Transverse colon (tissue), 4 donors: ENCODE data around the gene ZCWPW1. TPM values are rescaled to one million over a fixed set of nuclear protein-coding genes. Genes with fewer than 3 reads are reported as not detected.
A peak's percentile ranks its signal among the peaks of the same experiment; 100 is the strongest.

Experiments
- DNase-seq: peaks from one replicate; pipeline ENCODE4 v3.0.0-alpha.2; 2019
- H3K27ac ChIP-seq, 4 donors: fragments of 200-600 bp; sonication (generic); 2 replicates each; pipeline ENCODE4 v1.5.1; 2016 to 2018; ENCODE audit warnings: inconsistent platforms in 4 of 4
- H3K27me3 ChIP-seq: fragments of 200-600 bp; sonication (generic); 2 replicates; pipeline ENCODE4 v1.5.1; 2017; ENCODE audit warnings: inconsistent platforms
- H3K36me3 ChIP-seq, 4 donors: fragments of 200-600 bp; sonication (generic); 2 replicates each; pipeline ENCODE4 v1.5.1; 2017 to 2019; ENCODE audit warnings: inconsistent platforms in 4 of 4
- H3K4me1 ChIP-seq, 4 donors: fragments of 200-600 bp; sonication (generic); 2 replicates each; pipeline ENCODE4 v1.5.1; 2017 to 2020; ENCODE audit warnings: inconsistent platforms in 4 of 4
- H3K4me3 ChIP-seq, 4 donors: fragments of 200-600 bp; sonication (generic); 1 replicate in 1 of 4; 2 replicates in 3 of 4; pipeline versions ENCODE4 v1.5.1 to v1.6.1; 2017 to 2019; ENCODE audit warnings: inconsistent platforms in 4 of 4
- H3K9me3 ChIP-seq, 2 donors: fragments of 200-600 bp; sonication (generic); 2 replicates each; pipeline ENCODE4 v1.5.1; 2017 to 2019; ENCODE audit warnings: inconsistent platforms in 2 of 2
- EP300 ChIP-seq: sonication (generic); formaldehyde crosslinking; IDR thresholded peaks from one replicate; pipeline ENCODE4 v1.6.1; 2017; ENCODE audit warnings: antibody characterized with exemption, low read depth
- POLR2A ChIP-seq: fragments of 450-650 bp; IDR thresholded peaks from one replicate; pipeline ENCODE4 v1.6.1; 2016; ENCODE audit warnings: antibody characterized with exemption, mild to moderate bottlenecking, moderate library complexity
- POLR2AphosphoS5 ChIP-seq, 3 donors: sonication (generic); formaldehyde crosslinking; IDR thresholded peaks; one replicate each; pipeline ENCODE4 v1.6.1; 2016; ENCODE audit warnings: antibody characterized with exemption in 3 of 3
- WGBS, 2 donors: methylation state at CpG; one replicate each; pipeline ENCODE4 v1.1.5; 2018; ENCODE audit warnings: low coverage in 1 of 2; 5-methylcytosine and 5-hydroxymethylcytosine counted together
- in situ Hi-C, 4 donors: fragments of 200-750 bp; cut with MboI; loops; one replicate each; pipeline versions ENCODE4 v1.15.0 to v1.15.1; 2017; ENCODE audit warnings: low sequenced_read_pairs in 3 of 4, low pct_ligation_motif_present in 1 of 4, low pct_unique_long_range_greater_than_20kb in 1 of 4
- intact Hi-C: fragments of 100-400 bp; cut with DNase I; formaldehyde crosslinking; loops from one replicate; pipeline ENCODE4 v1.15.1; 2023; ENCODE audit warnings: low total_unique reads
- total RNA-seq, 4 donors: library from RNA; depleted of rRNA; stranded (reverse); fragments of >200 nt; gene quantifications; one replicate each; pipeline ENCODE4 v1.1.0, GENCODE V29; 2016
- TF ChIP-seq, protein P1 (sequence below), 5 experiments: fragments of 200-600 bp in 3 of 5; fragments of 450-650 bp in 2 of 5; sonication (generic) in 3 of 5; IDR thresholded peaks; 1 replicate in 2 of 5; 2 replicates in 3 of 5; pipeline ENCODE4 v1.5.1; 2016 to 2017; ENCODE audit warnings: antibody characterized with exemption in 5 of 5, inconsistent platforms in 3 of 5, mild to moderate bottlenecking in 2 of 5, moderate library complexity in 1 of 5

Gene ZCWPW1
- total RNA-seq, 4 donors from 2014 or later = 0.68 to 2.4 (median 0.80) TPM; not detected in 1

- Histone ChIP-seq H3K36me3 (no peaks in the 10 kb centered on the region), H3K27ac (peak overlapping the region in 3 of 4 donors; percentile 21 to 43 (median 29)), H3K4me3 (no peak overlapping the region), H3K4me1 (peaks cover 0 to 5% (median 0%) of the 10 kb centered on the region in 4 donors), H3K27me3 (no peaks in the 10 kb centered on the region), H3K9me3 (no peaks in the 10 kb centered on the region)
- no peak for DNase-seq
- TF ChIP-seq, protein P1, sequence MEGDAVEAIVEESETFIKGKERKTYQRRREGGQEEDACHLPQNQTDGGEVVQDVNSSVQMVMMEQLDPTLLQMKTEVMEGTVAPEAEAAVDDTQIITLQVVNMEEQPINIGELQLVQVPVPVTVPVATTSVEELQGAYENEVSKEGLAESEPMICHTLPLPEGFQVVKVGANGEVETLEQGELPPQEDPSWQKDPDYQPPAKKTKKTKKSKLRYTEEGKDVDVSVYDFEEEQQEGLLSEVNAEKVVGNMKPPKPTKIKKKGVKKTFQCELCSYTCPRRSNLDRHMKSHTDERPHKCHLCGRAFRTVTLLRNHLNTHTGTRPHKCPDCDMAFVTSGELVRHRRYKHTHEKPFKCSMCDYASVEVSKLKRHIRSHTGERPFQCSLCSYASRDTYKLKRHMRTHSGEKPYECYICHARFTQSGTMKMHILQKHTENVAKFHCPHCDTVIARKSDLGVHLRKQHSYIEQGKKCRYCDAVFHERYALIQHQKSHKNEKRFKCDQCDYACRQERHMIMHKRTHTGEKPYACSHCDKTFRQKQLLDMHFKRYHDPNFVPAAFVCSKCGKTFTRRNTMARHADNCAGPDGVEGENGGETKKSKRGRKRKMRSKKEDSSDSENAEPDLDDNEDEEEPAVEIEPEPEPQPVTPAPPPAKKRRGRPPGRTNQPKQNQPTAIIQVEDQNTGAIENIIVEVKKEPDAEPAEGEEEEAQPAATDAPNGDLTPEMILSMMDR (IDR thresholded peaks at IDR 0.05) = no peak
- TF ChIP-seq POLR2AphosphoS5 (IDR thresholded peaks at IDR 0.05) = no peak
- TF ChIP-seq POLR2A = no peak
- no peak for TF ChIP-seq EP300
- 57% methylated on average over 6 of the region's 6 CpGs; no CpG with 5 or more reads in 1 of the 2 donors for WGBS, 2 donors
- intact Hi-C loops = no loop called here
- in situ Hi-C loops = no loop called here
Observed at GRCh38 chr7:100372694-100373093, 55.8 kb downstream of the ZCWPW1 start.

DNA sequence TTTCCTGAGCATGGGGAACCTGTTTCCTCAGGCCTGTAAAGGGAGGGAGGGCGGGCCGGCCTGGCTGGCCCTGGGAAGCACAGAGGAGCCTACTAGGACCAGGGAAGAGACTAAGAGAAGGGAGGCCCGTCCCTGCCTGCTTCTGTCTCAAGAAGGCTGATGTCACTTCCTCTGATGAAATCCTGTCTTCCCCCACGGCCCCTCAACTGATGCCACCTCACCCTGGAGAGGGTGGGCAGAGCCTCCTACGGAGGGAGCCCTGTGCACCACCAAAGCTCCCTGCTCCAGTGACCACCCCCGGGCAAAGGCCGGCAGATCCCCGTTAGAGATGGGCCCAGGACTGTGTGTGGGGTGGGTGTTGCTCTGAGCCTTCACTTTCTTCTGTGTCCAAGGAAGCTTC, 56.2 kb downstream of the ZCWPW1 start:
- Histone ChIP-seq H3K4me1 (peaks cover 0 to 5% (median 0%) of the 10 kb centered on the region in 4 donors), H3K27me3 (no peaks in the 10 kb centered on the region), H3K4me3 (no peak overlapping the region), H3K27ac (peak overlapping the region in 2 of 4 donors; percentile 29 to 43), H3K36me3 (no peaks in the 10 kb centered on the region), H3K9me3 (no peaks in the 10 kb centered on the region)
- 53% methylated on average over 8 of the region's 8 CpGs; no CpG with 5 or more reads in 1 of the 2 donors for WGBS, 2 donors
- TF ChIP-seq, protein P1 (IDR thresholded peaks at IDR 0.05) = no peak
- TF ChIP-seq EP300 (no peak), POLR2AphosphoS5 (IDR thresholded peaks at IDR 0.05) (no peak)
- DNase-seq = no peak
- intact Hi-C loops (no loop called here), in situ Hi-C loops (no loop called here)

DNA sequence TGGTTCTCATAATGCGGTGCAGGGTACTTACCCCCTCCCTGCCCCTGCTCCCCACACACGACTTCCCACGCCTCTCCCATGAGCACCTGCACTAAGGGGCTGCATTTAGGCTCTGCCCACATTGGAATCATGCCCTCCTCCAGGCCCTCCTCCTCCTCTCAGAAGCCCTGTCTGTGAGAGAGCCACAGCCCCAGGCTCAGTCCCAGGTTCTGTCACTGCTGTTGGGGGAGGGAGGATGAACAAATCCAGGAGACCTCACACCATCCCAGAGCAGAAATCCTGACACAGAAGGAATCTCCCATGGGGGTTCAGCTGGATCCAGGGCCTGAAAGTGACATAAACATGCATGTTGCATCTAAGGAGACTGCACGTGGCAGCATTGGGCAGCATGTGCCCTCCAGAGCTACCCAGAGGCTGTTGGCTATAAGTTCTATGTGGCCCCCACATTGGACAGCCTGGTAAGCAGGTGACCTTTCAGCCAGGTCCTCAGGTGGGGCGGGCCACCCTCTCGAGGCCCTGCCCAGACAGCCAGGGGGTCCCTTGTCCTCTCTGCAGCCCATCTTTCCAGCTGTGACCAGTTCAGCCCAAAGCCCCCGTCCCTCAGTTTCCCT, 56.8 kb downstream of the ZCWPW1 start:
- 78 to 80% methylated on average over 1 to 6 of the region's 7 CpGs for WGBS, 2 donors

GRCh38 chr7:100370746-100371145, 57.8 kb downstream of the ZCWPW1 start:
- in situ Hi-C loops = no loop called here
- Histone ChIP-seq H3K36me3 (no peaks in the 10 kb centered on the region), H3K4me1 (peaks cover 0 to 9% (median 0%) of the 10 kb centered on the region in 4 donors), H3K27ac (no peak overlapping the region), H3K4me3 (no peak overlapping the region), H3K9me3 (no peaks in the 10 kb centered on the region), H3K27me3 (no peaks in the 10 kb centered on the region)
- intact Hi-C loops = no loop called here
- DNase-seq = no peak
- TF ChIP-seq POLR2A = no peak
- TF ChIP-seq EP300 = no peak
- TF ChIP-seq POLR2AphosphoS5 (IDR thresholded peaks at IDR 0.05) = no peak
- TF ChIP-seq, protein P1 (IDR thresholded peaks at IDR 0.05) = no peak
- 87% methylated on average over 6 of the region's 6 CpGs; no CpG with 5 or more reads in 1 of the 2 donors for WGBS, 2 donors

More for the DNA sequence above, 56.8 kb downstream of the ZCWPW1 start:
- in situ Hi-C loops = no loop called here
- no peaks in the 10 kb centered on the region for H3K9me3 ChIP-seq
- H3K4me3 ChIP-seq = no peak overlapping the region
- no peak for DNase-seq
- peaks cover 0 to 5% (median 0%) of the 10 kb centered on the region in 4 donors for H3K4me1 ChIP-seq
- no peaks in the 10 kb centered on the region for H3K27me3 ChIP-seq
- H3K36me3 ChIP-seq = no peaks in the 10 kb centered on the region
- intact Hi-C loops = no loop called here
- no peak overlapping the region for H3K27ac ChIP-seq
- TF ChIP-seq, protein P1 (IDR thresholded peaks at IDR 0.05) = no peak
- no peak for TF ChIP-seq POLR2AphosphoS5 (IDR thresholded peaks at IDR 0.05)
- no peak for TF ChIP-seq EP300
- no peak for TF ChIP-seq POLR2A
